Gastroesophageal sphincter (tissue), 4 donors: ENCODE measurements around the gene ELOVL6. TPM values are rescaled to one million over a fixed set of nuclear protein-coding genes. Genes with fewer than 3 reads are reported as not detected.

ENCODE experiments used
- ATAC-seq: fragments of 150-250 bp; one replicate; pipeline ENCODE4 v1.9.1; 2016; ENCODE audit warnings: mild to moderate bottlenecking, moderate library complexity
- H3K27ac ChIP-seq, 4 donors: fragments of 200-600 bp; sonication (generic) in 3 of 4; 1 replicate in 3 of 4; 2 replicates in 1 of 4; pipeline ENCODE4 v1.5.1; 2016 to 2019
- H3K27me3 ChIP-seq: fragments of 200-600 bp; sonication (generic); one replicate; pipeline ENCODE4 v1.5.1; 2019
- H3K36me3 ChIP-seq, 2 donors: fragments of 200-600 bp; sonication (generic); one replicate each; pipeline ENCODE4 v1.5.1; 2019; ENCODE audit warnings: control low read depth in 1 of 2
- H3K4me1 ChIP-seq, 3 donors: fragments of 200-600 bp; sonication (generic); 1 replicate in 2 of 3; 2 replicates in 1 of 3; pipeline ENCODE4 v1.5.1; 2016 to 2019; ENCODE audit warnings: control low read depth in 2 of 3
- H3K4me3 ChIP-seq, 2 donors: fragments of 200-600 bp; sonication (generic); one replicate each; pipeline ENCODE4 v1.5.1; 2019; ENCODE audit warnings: mild to moderate bottlenecking in 1 of 2, moderate library complexity in 1 of 2
- H3K9me3 ChIP-seq, 3 donors: fragments of 200-600 bp; sonication (generic); one replicate each; pipeline ENCODE4 v1.5.1; 2017 to 2019; ENCODE audit warnings: control low read depth in 2 of 3
- EP300 ChIP-seq: sonication (generic); formaldehyde crosslinking; IDR thresholded peaks from one replicate; pipeline ENCODE4 v1.6.1; 2017; ENCODE audit warnings: antibody characterized with exemption, mild to moderate bottlenecking
- POLR2A ChIP-seq, 2 donors: fragments of 450-650 bp; IDR thresholded peaks; one replicate each; pipeline ENCODE4 v1.6.1; 2017; ENCODE audit warnings: antibody characterized with exemption in 2 of 2, mild to moderate bottlenecking in 2 of 2, moderate library complexity in 1 of 2
- POLR2AphosphoS5 ChIP-seq: sonication (generic); formaldehyde crosslinking; IDR thresholded peaks from one replicate; pipeline ENCODE4 v1.6.1; 2017; ENCODE audit warnings: antibody characterized with exemption
- WGBS, 2 donors: methylation state at CpG; one replicate each; pipeline ENCODE4 v1.1.5; 2018; ENCODE audit warnings: low coverage in 1 of 2; 5-methylcytosine and 5-hydroxymethylcytosine counted together
- total RNA-seq, 4 donors: library from RNA; depleted of rRNA; stranded (reverse); fragments of >200 nt; gene quantifications; one replicate each; pipeline ENCODE4 v1.1.0, GENCODE V29; 2016
- TF ChIP-seq, protein P1 (sequence below), 4 experiments: fragments of 200-600 bp in 2 of 4; fragments of 450-650 bp in 2 of 4; sonication (generic) in 1 of 4; IDR thresholded peaks; one replicate each; pipeline ENCODE4 v1.5.1; 2017 to 2019; ENCODE audit warnings: antibody characterized with exemption in 4 of 4, mild to moderate bottlenecking in 2 of 4, moderate library complexity in 2 of 4

Gene ELOVL6
- total RNA-seq, 4 donors from 2014 or later: 2.7 to 6.0 (median 3.5) TPM

DNA sequence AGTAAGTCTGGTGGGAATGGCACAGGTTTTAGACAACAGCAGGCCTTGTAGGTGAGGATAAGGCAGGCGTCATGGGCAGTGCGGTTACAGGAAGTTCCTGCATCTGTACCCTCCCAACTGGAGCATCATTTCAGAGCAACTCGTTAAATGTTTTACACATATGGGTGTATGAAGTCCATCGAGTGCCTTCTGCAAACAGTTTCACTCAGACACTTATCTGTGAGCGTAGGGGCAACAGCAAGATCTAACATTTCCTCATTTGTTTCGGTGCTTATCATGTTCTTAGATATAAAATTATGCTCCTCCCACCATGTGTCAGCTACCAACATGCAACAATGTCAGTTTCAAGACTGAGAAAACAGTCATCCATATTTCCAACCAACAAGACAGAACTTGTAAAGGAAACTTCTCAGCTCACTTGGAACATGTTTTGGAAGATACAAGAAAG, 69.9 kb downstream of the ELOVL6 start:
- Histone ChIP-seq H3K9me3 (no peaks in the 10 kb centered on the region), H3K27ac (no peak overlapping the region), H3K27me3 (no peaks in the 10 kb centered on the region), H3K4me3 (no peak overlapping the region), H3K4me1 (no peaks in the 10 kb centered on the region), H3K36me3 (no peaks in the 10 kb centered on the region)
- ATAC-seq: no peak
- WGBS, 2 donors: 93 to 95% methylated on average over 5 to 6 of the region's 6 CpGs
- TF ChIP-seq POLR2A (IDR thresholded peaks at IDR 0.05): no peak
- TF ChIP-seq, protein P1, sequence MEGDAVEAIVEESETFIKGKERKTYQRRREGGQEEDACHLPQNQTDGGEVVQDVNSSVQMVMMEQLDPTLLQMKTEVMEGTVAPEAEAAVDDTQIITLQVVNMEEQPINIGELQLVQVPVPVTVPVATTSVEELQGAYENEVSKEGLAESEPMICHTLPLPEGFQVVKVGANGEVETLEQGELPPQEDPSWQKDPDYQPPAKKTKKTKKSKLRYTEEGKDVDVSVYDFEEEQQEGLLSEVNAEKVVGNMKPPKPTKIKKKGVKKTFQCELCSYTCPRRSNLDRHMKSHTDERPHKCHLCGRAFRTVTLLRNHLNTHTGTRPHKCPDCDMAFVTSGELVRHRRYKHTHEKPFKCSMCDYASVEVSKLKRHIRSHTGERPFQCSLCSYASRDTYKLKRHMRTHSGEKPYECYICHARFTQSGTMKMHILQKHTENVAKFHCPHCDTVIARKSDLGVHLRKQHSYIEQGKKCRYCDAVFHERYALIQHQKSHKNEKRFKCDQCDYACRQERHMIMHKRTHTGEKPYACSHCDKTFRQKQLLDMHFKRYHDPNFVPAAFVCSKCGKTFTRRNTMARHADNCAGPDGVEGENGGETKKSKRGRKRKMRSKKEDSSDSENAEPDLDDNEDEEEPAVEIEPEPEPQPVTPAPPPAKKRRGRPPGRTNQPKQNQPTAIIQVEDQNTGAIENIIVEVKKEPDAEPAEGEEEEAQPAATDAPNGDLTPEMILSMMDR (IDR thresholded peaks at IDR 0.05): no peak
- TF ChIP-seq POLR2AphosphoS5: no peak
- TF ChIP-seq EP300: no peak

DNA sequence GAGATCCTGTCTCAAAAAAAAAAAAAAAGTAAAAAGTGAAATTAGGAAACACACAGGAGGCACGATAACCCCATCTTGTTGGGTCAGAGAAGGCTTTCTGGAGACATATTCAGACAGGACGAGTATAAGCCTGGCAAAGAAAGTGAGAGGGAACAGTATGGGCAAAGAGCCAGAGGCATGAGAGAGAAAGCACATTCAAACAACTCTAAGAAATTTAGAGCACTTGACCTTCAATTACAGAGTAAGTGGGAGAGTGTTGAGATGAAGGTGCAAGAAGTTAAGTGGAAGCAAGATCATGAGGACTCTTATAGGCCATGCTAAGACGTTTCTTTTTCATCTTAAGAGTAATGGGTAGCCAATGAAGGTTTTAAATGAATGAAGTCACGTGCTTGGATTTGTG, 70.4 kb downstream of the ELOVL6 start:
- no peaks in the 10 kb centered on the region for H3K4me1 ChIP-seq
- WGBS, 2 donors: 68 to 100% methylated on average over 2 to 4 of the region's 4 CpGs
- ATAC-seq: no peak
- TF ChIP-seq POLR2AphosphoS5 (no peak), POLR2A (IDR thresholded peaks at IDR 0.05) (no peak), EP300 (no peak)
- TF ChIP-seq, protein P1 (IDR thresholded peaks at IDR 0.05): no peak
- no peak overlapping the region for H3K4me3 ChIP-seq
- no peaks in the 10 kb centered on the region for H3K36me3 ChIP-seq
- H3K9me3 ChIP-seq: no peaks in the 10 kb centered on the region
- no peak overlapping the region for H3K27ac ChIP-seq
- H3K27me3 ChIP-seq: no peaks in the 10 kb centered on the region

DNA sequence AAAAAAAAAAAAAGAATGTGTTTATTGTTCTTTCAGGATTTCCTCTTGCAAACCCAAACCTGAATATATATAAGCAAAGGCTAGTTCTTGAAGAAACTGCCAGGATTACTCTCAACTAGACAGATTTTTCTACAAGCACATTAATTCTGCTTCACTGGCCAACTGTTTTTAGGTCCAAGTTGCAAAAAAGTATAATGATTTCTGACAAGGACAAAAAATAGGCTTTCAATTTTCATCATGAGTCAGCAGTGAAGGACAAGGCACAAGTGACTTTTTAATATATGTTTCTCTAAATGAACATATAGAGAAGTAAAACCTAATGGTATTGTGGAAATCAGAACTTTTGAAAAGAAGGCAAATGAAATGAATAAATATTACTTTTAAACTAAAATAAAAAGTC, 73.7 kb downstream of the ELOVL6 start:
- TF ChIP-seq POLR2A (IDR thresholded peaks at IDR 0.05): no peak
- no peak for TF ChIP-seq POLR2AphosphoS5
- TF ChIP-seq, protein P1 (IDR thresholded peaks at IDR 0.05): no peak
- TF ChIP-seq EP300: no peak
- Histone ChIP-seq H3K4me3 (no peak overlapping the region), H3K27me3 (no peaks in the 10 kb centered on the region), H3K36me3 (no peaks in the 10 kb centered on the region), H3K27ac (no peak overlapping the region), H3K9me3 (no peaks in the 10 kb centered on the region), H3K4me1 (no peaks in the 10 kb centered on the region)
- no peak for ATAC-seq

DNA sequence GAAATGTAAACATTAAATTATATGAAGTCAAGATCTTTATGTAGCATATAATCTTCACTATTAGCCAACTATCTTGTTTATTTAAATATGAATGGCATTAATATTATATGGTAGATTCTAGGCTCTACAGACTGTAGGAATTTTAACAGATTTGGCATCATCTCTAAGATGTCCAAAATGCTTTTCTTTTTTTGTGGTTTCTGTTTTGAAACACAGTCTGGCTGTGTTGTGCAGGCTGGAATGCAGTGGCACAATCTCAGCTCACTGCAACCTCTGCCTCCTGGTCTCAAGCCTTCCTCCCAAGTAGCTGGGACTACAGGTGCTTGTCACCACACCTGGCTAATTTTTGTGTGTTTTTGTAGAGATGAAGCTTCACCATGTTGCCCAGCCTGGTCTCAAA, 76.2 kb downstream of the ELOVL6 start:
- Histone ChIP-seq H3K27ac (no peak overlapping the region), H3K9me3 (no peaks in the 10 kb centered on the region), H3K36me3 (no peaks in the 10 kb centered on the region), H3K27me3 (no peaks in the 10 kb centered on the region), H3K4me1 (no peaks in the 10 kb centered on the region), H3K4me3 (no peak overlapping the region)
- ATAC-seq: no peak
- no peak for TF ChIP-seq POLR2AphosphoS5
- TF ChIP-seq POLR2A (IDR thresholded peaks at IDR 0.05): no peak
- TF ChIP-seq, protein P1 (IDR thresholded peaks at IDR 0.05): no peak

DNA sequence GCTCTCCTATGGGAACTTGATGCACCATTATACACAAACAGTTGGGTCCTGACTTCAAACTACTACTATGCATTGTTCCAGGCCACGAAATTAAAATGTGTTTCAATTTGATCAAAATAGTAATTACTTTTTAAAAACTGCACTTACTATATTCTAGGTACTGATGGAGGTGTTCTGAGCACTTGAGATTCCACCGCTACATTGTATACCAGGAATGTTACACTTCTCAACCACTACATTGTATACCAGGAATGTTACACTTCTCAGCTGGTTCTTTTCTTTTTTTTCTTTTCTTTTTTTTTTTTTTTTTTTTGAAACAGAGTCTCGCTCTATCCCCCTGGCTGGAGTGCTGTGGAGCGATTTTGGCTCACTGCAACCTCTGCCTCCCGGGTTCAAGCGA, 77.9 kb downstream of the ELOVL6 start:
- H3K9me3 ChIP-seq: no peaks in the 10 kb centered on the region
- no peaks in the 10 kb centered on the region for H3K36me3 ChIP-seq
- no peak overlapping the region for H3K27ac ChIP-seq
- 88 to 92% methylated on average over 2 of the region's 6 CpGs for WGBS, 2 donors
- ATAC-seq: no peak
- TF ChIP-seq EP300 (no peak), POLR2A (IDR thresholded peaks at IDR 0.05) (no peak), POLR2AphosphoS5 (no peak)
- TF ChIP-seq, protein P1 (IDR thresholded peaks at IDR 0.05): no peak
- H3K4me1 ChIP-seq: no peaks in the 10 kb centered on the region
- H3K4me3 ChIP-seq: no peak overlapping the region
- H3K27me3 ChIP-seq: no peaks in the 10 kb centered on the region
